KOPT-K1 (cell line): ENCODE measurements around the gene SLIT3.

ENCODE experiments used
- H3K27ac ChIP-seq: fragments of 200-600 bp; sonication (generic); 2 replicates; pipeline ENCODE4 v1.5.1; 2016; ENCODE audit warnings: antibody characterized with exemption, mild to moderate bottlenecking, low read depth, low read length; ENCODE audit not compliant: poor library complexity, severe bottlenecking
- H3K36me3 ChIP-seq: fragments of 200-600 bp; sonication (generic); 2 replicates; pipeline ENCODE4 v1.5.1; 2017; ENCODE audit warnings: antibody characterized with exemption, mild to moderate bottlenecking, low read length, moderate library complexity; ENCODE audit not compliant: insufficient read depth
- H3K9me3 ChIP-seq: fragments of 200-600 bp; sonication (generic); 2 replicates; pipeline ENCODE4 v1.5.1; 2017; ENCODE audit warnings: antibody characterized with exemption, low read length, mild to moderate bottlenecking; ENCODE audit not compliant: insufficient read depth, poor library complexity, severe bottlenecking

Gene SLIT3

GRCh38 chr5:168892618-168893186 lies 408.2 kb downstream of the SLIT3 start:
- no peaks in the 10 kb centered on the region for H3K36me3 ChIP-seq
- H3K9me3 ChIP-seq, result no peaks in the 10 kb centered on the region
- H3K27ac ChIP-seq, result no peak overlapping the region

GRCh38 chr5:168890816-168891812 lies 409.8 kb downstream of the SLIT3 start:
- Histone ChIP-seq H3K36me3 (no peaks in the 10 kb centered on the region), H3K27ac (no peak overlapping the region), H3K9me3 (no peaks in the 10 kb centered on the region)

- Histone ChIP-seq H3K9me3 (no peaks in the 10 kb centered on the region), H3K27ac (no peak overlapping the region), H3K36me3 (no peaks in the 10 kb centered on the region)
Measured at GRCh38 chr5:168889039-168889438, 411.9 kb downstream of the SLIT3 start.

- no peaks in the 10 kb centered on the region for H3K9me3 ChIP-seq
- H3K27ac ChIP-seq, result no peak overlapping the region
- no peaks in the 10 kb centered on the region for H3K36me3 ChIP-seq
Measured at GRCh38 chr5:168887931-168888330, 413.0 kb downstream of the SLIT3 start.

- no peak overlapping the region for H3K27ac ChIP-seq
- H3K36me3 ChIP-seq, result no peaks in the 10 kb centered on the region
- H3K9me3 ChIP-seq, result no peaks in the 10 kb centered on the region
Measured at GRCh38 chr5:168886157-168886556, 414.8 kb downstream of the SLIT3 start.

GRCh38 chr5:168885324-168886120 lies 415.4 kb downstream of the SLIT3 start:
- Histone ChIP-seq H3K27ac (no peak overlapping the region), H3K9me3 (no peaks in the 10 kb centered on the region), H3K36me3 (no peaks in the 10 kb centered on the region)

- Histone ChIP-seq H3K9me3 (no peaks in the 10 kb centered on the region), H3K27ac (no peak overlapping the region), H3K36me3 (no peaks in the 10 kb centered on the region)
Measured at GRCh38 chr5:168883991-168884390, 416.9 kb downstream of the SLIT3 start.

- Histone ChIP-seq H3K27ac (no peak overlapping the region), H3K9me3 (no peaks in the 10 kb centered on the region), H3K36me3 (no peaks in the 10 kb centered on the region)
Measured at GRCh38 chr5:168883281-168883741, 417.6 kb downstream of the SLIT3 start.

- H3K36me3 ChIP-seq, result no peaks in the 10 kb centered on the region
- no peaks in the 10 kb centered on the region for H3K9me3 ChIP-seq
- no peak overlapping the region for H3K27ac ChIP-seq
Measured at GRCh38 chr5:168882283-168882682, 418.7 kb downstream of the SLIT3 start.

GRCh38 chr5:168881427-168882149 lies 419.4 kb downstream of the SLIT3 start:
- H3K27ac ChIP-seq, result no peak overlapping the region
- H3K36me3 ChIP-seq, result no peaks in the 10 kb centered on the region
- H3K9me3 ChIP-seq, result no peaks in the 10 kb centered on the region

GRCh38 chr5:168879929-168880328 lies 421.0 kb downstream of the SLIT3 start:
- no peaks in the 10 kb centered on the region for H3K9me3 ChIP-seq
- H3K36me3 ChIP-seq, result no peaks in the 10 kb centered on the region
- H3K27ac ChIP-seq, result no peak overlapping the region

GRCh38 chr5:168879331-168879730 lies 421.6 kb downstream of the SLIT3 start:
- Histone ChIP-seq H3K27ac (no peak overlapping the region), H3K9me3 (no peaks in the 10 kb centered on the region), H3K36me3 (no peaks in the 10 kb centered on the region)

- Histone ChIP-seq H3K27ac (no peak overlapping the region), H3K9me3 (no peaks in the 10 kb centered on the region), H3K36me3 (no peaks in the 10 kb centered on the region)
Measured at GRCh38 chr5:168878135-168878745, 422.7 kb downstream of the SLIT3 start.
